ENCODE data around the gene C1QTNF6. TPM values are rescaled to one million over a fixed set of nuclear protein-coding genes. Genes with fewer than 3 reads are reported as not detected.
"Not testable (repeated sequence)": the region's sequence is repeated elsewhere in the genome, so short reads cannot be mapped to it uniquely, and the experiment has no call there.

The C1QTNF6 gene
- total and polyA plus RNA-seq, 2 of the 8 experiments (the other 6 are each of a cell fraction or from before 2014, with no cell fraction given): 3.1 to 6.5 TPM

DNA sequence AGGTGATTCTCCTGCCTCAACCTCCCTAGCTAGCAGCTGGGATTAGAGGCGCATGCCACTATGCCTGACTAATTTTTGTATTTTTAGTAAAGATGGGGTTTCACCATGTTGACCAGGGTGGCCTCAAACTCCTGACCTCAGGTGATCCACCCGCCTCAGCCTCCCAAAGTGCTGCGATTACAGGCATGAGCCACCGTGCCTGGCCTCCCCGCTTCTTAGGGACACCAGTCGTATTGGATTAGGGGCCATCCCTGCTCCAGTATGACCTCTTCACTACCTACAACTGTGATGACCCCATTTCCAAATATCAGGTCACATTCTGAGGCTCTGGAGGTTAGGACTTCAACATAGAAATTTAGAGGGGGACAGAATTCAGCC is 13.4 kb upstream of the C1QTNF6 start:
- H4K5ac ChIP-seq (ENCODE audit: insufficient read length, low read depth, low read length); H4K8ac ChIP-seq (ENCODE audit: extremely low read depth, insufficient read depth, low read length); H3K9ac ChIP-seq (replicated peaks in 1 of 4; ENCODE audit: extremely low read depth in 1 of 4, low read depth in 3 of 4, low read length in 3 of 4); H3K56ac ChIP-seq (replicated peaks; ENCODE audit: insufficient read length, low read depth, low read length); H2BK12ac ChIP-seq (ENCODE audit: low read depth, low read length); H3K27me3 ChIP-seq (replicated peaks in 1 of 4; ENCODE audit: control insufficient read depth in 3 of 4, extremely low read depth in 1 of 4, insufficient read depth in 3 of 4, low read length in 3 of 4); H3K14ac ChIP-seq (ENCODE audit: insufficient read length); H2BK15ac ChIP-seq (ENCODE audit: low read length); H4K91ac ChIP-seq (replicated peaks; ENCODE audit: insufficient read length, low read length); H3K18ac ChIP-seq (ENCODE audit: extremely low read depth, low read length); H2BK120ac ChIP-seq (replicated peaks; ENCODE audit: low read depth, low read length); H3K4ac ChIP-seq (replicated peaks; ENCODE audit: insufficient read length, low read depth, low read length); H3K9me3 ChIP-seq (ENCODE audit: insufficient read depth in 2 of 2, low read depth in 1 of 2, low read length in 1 of 2); H2AK5ac ChIP-seq (ENCODE audit: low read depth, low read length); H3K36me3 ChIP-seq (ENCODE audit: control insufficient read depth in 2 of 4, insufficient read depth in 4 of 4, low read length in 3 of 4); H3K4me2 ChIP-seq (ENCODE audit: insufficient read depth in 1 of 2, low read depth in 2 of 2, low read length in 2 of 2); H3K23me2 ChIP-seq (ENCODE audit: low read depth, low read length); H2BK20ac ChIP-seq (ENCODE audit: low read length); H3K27ac ChIP-seq (ENCODE audit: low read depth, low read length); DNase-seq (ENCODE audit: low read depth in 1 of 2, low spot score in 2 of 2); H2BK5ac ChIP-seq (ENCODE audit: low read depth, low read length); H3K79me1 ChIP-seq (ENCODE audit: low read depth, low read length); H4K20me1 ChIP-seq (replicated peaks in 1 of 2; ENCODE audit: control insufficient read depth in 1 of 2, insufficient read depth in 2 of 2, low read length in 2 of 2); H3K4me3 ChIP-seq (ENCODE audit: extremely low read depth in 1 of 4, insufficient read depth in 2 of 4, low read depth in 3 of 4, low read length in 4 of 4); FAIRE-seq; H3K23ac ChIP-seq (ENCODE audit: insufficient read length); H2AFZ ChIP-seq (ENCODE audit: low read length); H3K79me2 ChIP-seq (ENCODE audit: control insufficient read depth in 1 of 2, insufficient read depth in 2 of 2, low read length in 2 of 2): not testable (repeated sequence)
- 93% methylated on average over 6 of the region's 6 CpGs; no CpG with 5 or more reads in 1 of the 2 experiments for WGBS, 2 experiments (ENCODE audit: extremely low coverage in 1 of 2, insufficient coverage in 1 of 2, insufficient read length in 1 of 2, insufficient replicate concordance in 2 of 2, low coverage in 1 of 2, low lambda C conversion rate in 2 of 2, missing lambda C conversion rate in 1 of 2)
- CTCF ChIA-PET (ENCODE audit: partially characterized antibody): interaction anchor here (0.5 to 7.7 kb wide), 14 partner anchors 8 to 271 kb away, joined by 3 to 77 read pairs (median 4); no protein-coding TSS in a partner anchor
- POLR2A ChIA-PET (ENCODE audit: partially characterized antibody): interaction anchor here (1.1 kb wide), 1 partner anchor 137 kb away, joined by 3 read pairs; no protein-coding TSS in a partner anchor
- peaks cover 3 to 19% (median 10%) of the 10 kb centered on the region in 4 experiments; a peak in 5 of 7 replicates for H3K4me1 ChIP-seq (replicated peaks in 1 of 4; ENCODE audit: control insufficient read depth in 3 of 4, insufficient read depth in 4 of 4, low read length in 3 of 4)

Data from H1 (cell line).